Colonic mucosa (tissue), 4 donors: ENCODE results near the gene ADAMTS2. TPM values are rescaled to one million over a fixed set of nuclear protein-coding genes. Genes with fewer than 3 reads are reported as not detected.

Experiments
- DNase-seq: peaks from one replicate; pipeline ENCODE4 v3.0.0-alpha.2; 2020
- H3K27ac ChIP-seq: fragments of 200-600 bp; one replicate; pipeline ENCODE4 v1.8.0; 2021
- H3K27me3 ChIP-seq: fragments of 200-600 bp; one replicate; pipeline ENCODE4 v1.8.0; 2021
- H3K36me3 ChIP-seq: fragments of 200-600 bp; one replicate; pipeline ENCODE4 v1.8.0; 2021
- H3K4me1 ChIP-seq: fragments of 200-600 bp; one replicate; pipeline ENCODE4 v1.8.0; 2021; ENCODE audit warnings: mild to moderate bottlenecking
- H3K4me3 ChIP-seq: fragments of 200-600 bp; one replicate; pipeline ENCODE4 v1.8.0; 2021
- H3K9ac ChIP-seq, 2 donors: one replicate each; pipeline ENCODE4 v1.7.0; 2013; ENCODE audit warnings: control low read depth in 2 of 2, low read depth in 2 of 2, low read length in 2 of 2
- H3K9me3 ChIP-seq: fragments of 200-600 bp; one replicate; pipeline ENCODE4 v1.8.0; 2021
- CTCF ChIP-seq: fragments of 200-600 bp; IDR thresholded peaks from one replicate; pipeline ENCODE4 v1.8.0; 2022; ENCODE audit warnings: antibody characterized with exemption, mild to moderate bottlenecking
- intact Hi-C: fragments of 100-400 bp; cut with DNase I; formaldehyde crosslinking; loops from one replicate; pipeline ENCODE4 v1.14.1; 2022
- total RNA-seq, 2 donors: library from RNA; stranded (reverse); fragmentation: NEBNext Ultra II Directional in 1 of 2; extraction: Animal tissue kit (Norgen Biotek cat#: 25700) in 1 of 2; gene quantifications; one replicate each; pipeline ENCODE4 v1.2.1, GENCODE V29; 2021
- donor health status: healthy.
- donor health status: DM: no; HTN: no; CAD: no.
- donor health status: DM: no; HTN: no; CAD: no.

Gene ADAMTS2
- total RNA-seq, 2 donors from 2014 or later, result 2.9 to 4.0 TPM

DNA sequence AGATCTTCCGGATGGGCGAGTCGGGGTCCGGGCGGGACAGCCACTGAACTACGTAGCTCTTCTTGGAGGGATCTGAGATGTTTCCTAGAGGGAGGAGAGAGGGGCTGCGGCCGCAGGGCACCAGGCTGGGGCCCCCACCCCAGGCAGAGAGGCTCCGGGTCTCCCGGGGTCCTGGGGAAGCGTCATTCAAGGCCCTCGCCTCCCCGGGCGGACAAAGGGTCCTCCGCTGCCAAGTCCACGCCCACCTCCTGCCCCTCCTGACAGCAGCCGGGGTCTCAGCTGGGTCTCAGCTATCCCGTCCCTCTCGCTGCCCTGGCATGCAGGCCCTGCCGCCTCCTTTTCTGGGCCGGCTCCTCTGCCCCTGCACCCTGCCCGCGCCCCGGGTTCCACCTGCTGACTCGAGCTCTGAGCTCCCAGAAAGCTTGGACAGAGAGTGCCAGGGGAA, 223.6 kb downstream of the ADAMTS2 start:
- no peak for DNase-seq
- H3K36me3 ChIP-seq, result no peaks in the 10 kb centered on the region
- no peaks in the 10 kb centered on the region for H3K27me3 ChIP-seq
- no peak overlapping the region for H3K4me3 ChIP-seq
- H3K4me1 ChIP-seq, result no peaks in the 10 kb centered on the region
- no peaks in the 10 kb centered on the region for H3K9me3 ChIP-seq
- no peak overlapping the region for H3K9ac ChIP-seq
- H3K27ac ChIP-seq, result no peak overlapping the region
- TF ChIP-seq CTCF, result no peak
- intact Hi-C loops, result no loop called here

DNA sequence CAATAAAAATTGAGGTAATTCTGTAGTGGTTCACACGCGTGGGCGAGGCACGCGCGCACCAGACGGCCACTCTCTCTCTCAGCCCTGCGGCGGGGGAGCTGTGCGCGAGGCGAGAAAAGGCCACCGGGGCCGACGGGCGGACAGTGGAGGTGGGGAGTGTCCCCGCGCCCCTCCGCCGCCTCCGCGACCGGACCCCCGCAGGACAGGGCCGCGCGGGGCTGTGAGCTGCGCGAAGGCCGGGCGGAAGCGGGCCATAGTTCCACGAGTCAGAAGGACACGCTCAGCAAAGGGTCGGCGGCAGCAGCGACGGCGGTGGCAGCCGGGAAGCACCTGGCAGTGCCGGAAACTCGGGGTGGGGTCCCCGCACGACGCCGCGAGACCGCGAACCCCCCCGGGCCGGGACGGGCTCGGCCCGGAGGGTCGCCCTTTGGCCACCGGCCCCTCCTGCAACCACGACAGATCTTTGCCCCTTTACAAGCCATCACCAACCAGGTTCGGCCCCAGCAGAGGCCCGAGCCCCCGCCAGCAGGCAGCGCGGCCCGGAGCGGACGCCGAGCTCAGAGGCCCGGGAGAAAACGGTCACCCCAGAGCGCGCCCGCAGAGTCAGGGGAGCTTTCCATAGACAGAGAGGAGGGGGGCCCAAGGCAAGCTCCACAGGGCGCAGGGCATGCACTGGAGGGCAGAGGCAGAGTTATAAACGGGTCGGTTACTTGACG, 224.2 kb downstream of the ADAMTS2 start:
- intact Hi-C loops, result no loop called here
- peak; percentile 14 for DNase-seq
- no peak overlapping the region for H3K27ac ChIP-seq

GRCh38 chr5:179120421-179120861, 224.8 kb downstream of the ADAMTS2 start:
- H3K27me3 ChIP-seq, result no peaks in the 10 kb centered on the region
- DNase-seq, result peak; percentile 8
- TF ChIP-seq CTCF, result no peak
- H3K9ac ChIP-seq, result no peak overlapping the region
- H3K36me3 ChIP-seq, result no peaks in the 10 kb centered on the region
- no peaks in the 10 kb centered on the region for H3K4me1 ChIP-seq
- no peak overlapping the region for H3K27ac ChIP-seq
- H3K9me3 ChIP-seq, result no peaks in the 10 kb centered on the region
- no peak overlapping the region for H3K4me3 ChIP-seq
- intact Hi-C loops, result no loop called here

More for the DNA sequence above, 224.2 kb downstream of the ADAMTS2 start:
- H3K9me3 ChIP-seq, result no peaks in the 10 kb centered on the region
- H3K36me3 ChIP-seq, result no peaks in the 10 kb centered on the region
- H3K4me1 ChIP-seq, result no peaks in the 10 kb centered on the region
- H3K4me3 ChIP-seq, result no peak overlapping the region
- TF ChIP-seq CTCF, result no peak
- no peaks in the 10 kb centered on the region for H3K27me3 ChIP-seq
- no peak overlapping the region for H3K9ac ChIP-seq

GRCh38 chr5:179119415-179120170, 225.7 kb downstream of the ADAMTS2 start:
- H3K4me1 ChIP-seq, result no peaks in the 10 kb centered on the region
- no peak for TF ChIP-seq CTCF
- H3K9me3 ChIP-seq, result no peaks in the 10 kb centered on the region
- no peak overlapping the region for H3K27ac ChIP-seq
- DNase-seq, result peak; percentile 9
- no peaks in the 10 kb centered on the region for H3K36me3 ChIP-seq
- H3K27me3 ChIP-seq, result no peaks in the 10 kb centered on the region
- H3K9ac ChIP-seq, result no peak overlapping the region
- intact Hi-C loops, result no loop called here
- H3K4me3 ChIP-seq, result no peak overlapping the region

DNA sequence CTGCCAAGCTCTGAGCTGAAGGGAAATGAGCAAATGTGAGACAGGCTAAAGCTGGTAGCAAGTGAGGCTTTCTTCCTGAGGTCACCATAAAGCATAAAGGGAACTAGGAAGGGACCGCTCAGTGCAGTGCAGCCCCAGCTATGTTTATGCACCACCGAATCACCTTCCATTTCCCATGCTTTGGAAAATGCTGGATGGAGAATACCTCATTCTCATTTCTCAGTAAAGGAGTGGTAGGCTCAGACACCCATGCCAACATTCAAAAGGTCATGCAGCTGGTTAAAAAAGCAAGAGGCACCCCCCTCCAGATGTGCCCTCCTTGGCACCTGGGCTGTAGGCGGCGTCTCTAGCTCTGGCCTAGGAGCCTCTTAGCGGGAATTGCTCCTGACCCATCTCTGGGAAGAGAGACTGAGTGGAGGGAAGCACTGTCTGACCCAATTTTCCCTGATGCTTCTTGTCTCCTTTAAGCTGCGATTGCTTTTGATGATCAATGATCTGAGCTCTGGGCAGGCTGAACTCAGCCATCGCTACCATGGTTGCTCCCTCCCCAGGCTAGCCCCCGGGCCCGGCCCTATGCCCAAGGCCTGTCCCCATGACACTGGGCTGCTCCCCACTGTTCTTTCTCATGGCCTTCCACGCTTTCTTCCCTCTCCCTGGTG, 226.4 kb downstream of the ADAMTS2 start:
- H3K4me1 ChIP-seq, result no peaks in the 10 kb centered on the region
- TF ChIP-seq CTCF, result no peak
- H3K27me3 ChIP-seq, result no peaks in the 10 kb centered on the region
- H3K27ac ChIP-seq, result no peak overlapping the region
- DNase-seq, result peak; percentile 4
- no peak overlapping the region for H3K9ac ChIP-seq
- no peaks in the 10 kb centered on the region for H3K36me3 ChIP-seq
- H3K4me3 ChIP-seq, result no peak overlapping the region
- intact Hi-C loops, result no loop called here
- no peaks in the 10 kb centered on the region for H3K9me3 ChIP-seq
